WTC11 (cell line): ENCODE data around the gene COL27A1. TPM values are rescaled to one million over a fixed set of nuclear protein-coding genes. Genes with fewer than 3 reads are reported as not detected.

Experiments used
- ATAC-seq: fragments of 200-7000 bp; cut with Tn5 transposase; 2 replicates; pipeline ENCODE4 v1.10.0; 2021; ENCODE audit warnings: mild to moderate bottlenecking, moderate library complexity
- CTCF ChIA-PET: fragments of 300-600 bp; sonication (Branson Sonifier 250); formaldehyde crosslinking; loops from one replicate; lab custom pipeline; 2021; ENCODE audit warnings: antibody characterized with exemption; lab: Charles Lee
- POLR2A ChIA-PET: fragments of 350-600 bp; sonication (Branson Sonifier 250); formaldehyde crosslinking; loops from one replicate; lab custom pipeline; 2021; ENCODE audit warnings: antibody characterized with exemption; lab: Charles Lee
- DNase-seq: peaks from one replicate; pipeline ENCODE4 v3.0.0; 2021; ENCODE audit warnings: low spot score
- H3K27ac Mint-ChIP-seq: 2 replicates; pipeline ENCODE4 v1.8.0; 2021; ENCODE audit warnings: mixed read lengths
- H3K27me3 Mint-ChIP-seq: 2 replicates; pipeline ENCODE4 v1.8.0; 2021; ENCODE audit warnings: low read depth, mild to moderate bottlenecking, moderate library complexity, mixed read lengths
- H3K36me3 Mint-ChIP-seq: 2 replicates; pipeline ENCODE4 v1.8.0; 2021; ENCODE audit warnings: mixed read lengths
- H3K4me1 Mint-ChIP-seq: 2 replicates; pipeline ENCODE4 v1.8.0; 2022; ENCODE audit warnings: mixed read lengths
- H3K4me3 Mint-ChIP-seq: 2 replicates; pipeline ENCODE4 v1.8.0; 2021; ENCODE audit warnings: mild to moderate bottlenecking, moderate library complexity, mixed read lengths
- H3K9me3 Mint-ChIP-seq: 2 replicates; pipeline ENCODE4 v1.8.0; 2021; ENCODE audit warnings: mixed read lengths
- CREB1 ChIP-seq: sonication (generic); formaldehyde crosslinking; IDR thresholded peaks from 2 replicates; pipeline ENCODE4 v1.8.0; 2023; ENCODE audit warnings: mild to moderate bottlenecking, missing genetic modification reagents
- HMGA2 ChIP-seq: fragments of 250-450 bp; sonication (Bioruptor Pico); IDR thresholded peaks from 2 replicates; pipeline ENCODE4 v1.4.0; 2021; ENCODE audit warnings: mild to moderate bottlenecking, moderate library complexity
- JAZF1 ChIP-seq: fragments of 250-450 bp; sonication (Bioruptor Pico); IDR thresholded peaks from 2 replicates; pipeline ENCODE4 v1.9.0; 2021; ENCODE audit warnings: moderate library complexity, mild to moderate bottlenecking, inconsistent platforms
- JUN ChIP-seq: sonication (generic); formaldehyde crosslinking; IDR thresholded peaks from 2 replicates; pipeline ENCODE4 v1.8.0; 2023; ENCODE audit warnings: mild to moderate bottlenecking, missing genetic modification reagents
- KAT7 ChIP-seq: sonication (generic); formaldehyde crosslinking; IDR thresholded peaks from 2 replicates; pipeline ENCODE4 v1.8.1; 2023; ENCODE audit warnings: missing genetic modification reagents, mild to moderate bottlenecking, borderline replicate concordance
- NFYB ChIP-seq: sonication (generic); formaldehyde crosslinking; conservative IDR thresholded peaks from 2 replicates; pipeline ENCODE4 v1.8.0; 2022; ENCODE audit warnings: low read depth, missing genetic modification reagents
- NR1H2 ChIP-seq: sonication (generic); formaldehyde crosslinking; IDR thresholded peaks from 2 replicates; pipeline ENCODE4 v1.9.0; 2021; ENCODE audit warnings: mild to moderate bottlenecking, moderate library complexity, missing genetic modification reagents
- PRRX2 ChIP-seq: fragments of 250-450 bp; sonication (Bioruptor Pico); IDR thresholded peaks from 2 replicates; pipeline ENCODE4 v1.8.0; 2021; ENCODE audit warnings: mild to moderate bottlenecking
- TEAD1 ChIP-seq: sonication (generic); formaldehyde crosslinking; IDR thresholded peaks from 2 replicates; pipeline ENCODE4 v1.8.0; 2022; ENCODE audit warnings: mild to moderate bottlenecking, missing genetic modification reagents
- TP53 ChIP-seq: sonication (generic); formaldehyde crosslinking; IDR thresholded peaks from 2 replicates; pipeline ENCODE4 v1.8.1; 2023; ENCODE audit warnings: mild to moderate bottlenecking, missing genetic modification reagents
- total RNA-seq: library from RNA; stranded (reverse); gene quantifications from 3 replicates; pipeline ENCODE4 v1.2.3, GENCODE V29; 2021
- TF ChIP-seq, protein P1 (sequence below): sonication (generic); formaldehyde crosslinking; IDR thresholded peaks from 2 replicates; pipeline ENCODE4 v1.8.0; 2022; ENCODE audit warnings: mild to moderate bottlenecking, missing genetic modification reagents
- TF ChIP-seq, protein P2 (sequence below): sonication (generic); formaldehyde crosslinking; conservative IDR thresholded peaks from 2 replicates; pipeline ENCODE4 v1.8.1; 2023; ENCODE audit warnings: mild to moderate bottlenecking, low read depth, missing genetic modification reagents, moderate library complexity
- TF ChIP-seq, protein P3 (sequence below): fragments of 200-600 bp; IDR thresholded peaks from 2 replicates; pipeline ENCODE4 v1.8.0; 2022; ENCODE audit warnings: antibody characterized with exemption
- TF ChIP-seq, protein P4 (sequence below): sonication (generic); formaldehyde crosslinking; IDR thresholded peaks from 2 replicates; pipeline ENCODE4 v1.8.1; 2023; ENCODE audit warnings: mild to moderate bottlenecking, missing genetic modification reagents, borderline replicate concordance
- TF ChIP-seq, protein P5 (sequence below): sonication (generic); formaldehyde crosslinking; IDR thresholded peaks from 2 replicates; pipeline ENCODE4 v1.8.0; 2022; ENCODE audit warnings: mild to moderate bottlenecking, missing genetic modification reagents

Gene COL27A1
- total RNA-seq, 1 experiment from 2014 or later: 47.5 TPM

DNA sequence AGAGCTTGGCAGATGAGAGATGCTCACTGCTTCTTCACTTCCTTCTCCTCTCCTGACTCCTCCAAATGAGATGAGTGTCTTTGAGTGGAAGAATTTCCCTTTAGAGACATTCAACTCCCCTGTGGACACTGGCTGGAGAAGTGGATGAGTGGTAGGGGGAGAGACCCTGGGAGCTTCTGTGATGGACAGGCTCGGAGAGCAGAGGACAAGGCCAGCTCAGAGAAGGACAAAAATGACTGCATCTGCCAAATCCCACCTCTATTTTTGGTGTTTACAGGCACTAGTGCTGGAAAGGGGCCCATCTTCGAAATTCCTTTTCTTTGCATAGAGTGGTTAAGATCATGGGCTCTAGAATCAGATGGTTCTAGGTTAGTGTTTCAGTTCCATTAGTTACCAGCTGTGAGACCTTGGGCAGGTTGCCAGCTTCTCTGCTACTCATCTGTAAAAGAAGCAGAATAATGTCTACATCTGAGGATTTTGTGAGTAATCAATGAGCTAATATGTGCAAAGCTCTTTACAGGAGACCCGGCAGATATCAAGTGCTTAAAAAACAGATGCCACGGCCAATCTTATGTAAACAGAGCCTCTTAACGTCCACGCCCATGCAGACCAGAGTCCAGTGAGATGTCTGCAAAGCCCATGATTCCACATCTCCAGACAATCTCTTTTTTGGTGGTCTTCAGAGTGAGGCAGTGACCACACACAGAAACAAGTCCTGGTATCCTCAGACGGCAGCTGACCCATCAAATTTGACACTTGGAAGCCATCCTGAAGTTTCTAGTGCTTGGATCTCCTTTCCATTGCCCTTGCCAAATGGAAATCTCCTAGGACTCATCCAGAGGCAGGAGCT, 13.6 kb upstream of the COL27A1 start:
- CTCF ChIA-PET: interaction anchor here (1.0 to 2.5 kb wide), 4 partner anchors 34 to 149 kb away, joined by 3 to 13 read pairs (median 6); no protein-coding TSS in a partner anchor
- H3K4me1 Mint-ChIP-seq: no peaks in the 10 kb centered on the region
- no peak overlapping the region for H3K27ac Mint-ChIP-seq
- POLR2A ChIA-PET: interaction anchor here (0.7 kb wide), 1 partner anchor 29 kb away, joined by 3 read pairs; no protein-coding TSS in a partner anchor
- ATAC-seq: no peak
- H3K27me3 Mint-ChIP-seq: peaks cover 65% of the 10 kb centered on the region
- TF ChIP-seq, protein P1, sequence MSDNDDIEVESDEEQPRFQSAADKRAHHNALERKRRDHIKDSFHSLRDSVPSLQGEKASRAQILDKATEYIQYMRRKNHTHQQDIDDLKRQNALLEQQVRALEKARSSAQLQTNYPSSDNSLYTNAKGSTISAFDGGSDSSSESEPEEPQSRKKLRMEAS (CRISPR knock-in tag): no peak
- no peak for TF ChIP-seq TEAD1 (CRISPR knock-in tag)
- H3K36me3 Mint-ChIP-seq: no peaks in the 10 kb centered on the region
- DNase-seq: no peak
- peaks cover 6% of the 10 kb centered on the region; the same call in 1 of the 2 replicates for H3K9me3 Mint-ChIP-seq
- H3K4me3 Mint-ChIP-seq: no peak overlapping the region

DNA sequence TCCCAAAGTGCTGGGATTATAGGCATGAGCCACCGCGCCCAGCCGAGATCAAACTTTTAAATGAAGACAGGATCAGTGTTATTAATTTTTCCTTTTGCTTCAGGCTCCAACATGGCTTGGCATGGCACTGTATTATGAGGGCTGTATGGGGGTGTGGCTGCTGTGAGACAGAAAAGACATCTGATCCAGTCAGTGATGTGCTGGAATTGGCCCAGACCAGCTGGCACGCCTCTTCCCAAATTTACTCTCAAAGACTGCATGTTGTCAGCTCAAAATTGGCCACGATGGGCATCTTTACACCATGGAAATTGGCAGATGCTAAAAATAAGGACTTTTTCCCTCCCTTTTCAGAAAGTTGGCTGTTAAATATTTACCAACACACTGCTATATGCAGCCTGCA, 12.1 kb upstream of the COL27A1 start:
- no peak for ATAC-seq
- H3K4me1 Mint-ChIP-seq: no peaks in the 10 kb centered on the region
- no peak overlapping the region for H3K4me3 Mint-ChIP-seq
- no peaks in the 10 kb centered on the region for H3K36me3 Mint-ChIP-seq
- CTCF ChIA-PET: interaction anchor here (1.9 to 3.0 kb wide), 3 partner anchors 10 to 148 kb away, joined by 4 to 23 read pairs (median 8); no protein-coding TSS in a partner anchor
- TF ChIP-seq PRRX2 (CRISPR knock-in tag): no peak
- TF ChIP-seq NR1H2 (CRISPR knock-in tag): no peak
- TF ChIP-seq, protein P2, sequence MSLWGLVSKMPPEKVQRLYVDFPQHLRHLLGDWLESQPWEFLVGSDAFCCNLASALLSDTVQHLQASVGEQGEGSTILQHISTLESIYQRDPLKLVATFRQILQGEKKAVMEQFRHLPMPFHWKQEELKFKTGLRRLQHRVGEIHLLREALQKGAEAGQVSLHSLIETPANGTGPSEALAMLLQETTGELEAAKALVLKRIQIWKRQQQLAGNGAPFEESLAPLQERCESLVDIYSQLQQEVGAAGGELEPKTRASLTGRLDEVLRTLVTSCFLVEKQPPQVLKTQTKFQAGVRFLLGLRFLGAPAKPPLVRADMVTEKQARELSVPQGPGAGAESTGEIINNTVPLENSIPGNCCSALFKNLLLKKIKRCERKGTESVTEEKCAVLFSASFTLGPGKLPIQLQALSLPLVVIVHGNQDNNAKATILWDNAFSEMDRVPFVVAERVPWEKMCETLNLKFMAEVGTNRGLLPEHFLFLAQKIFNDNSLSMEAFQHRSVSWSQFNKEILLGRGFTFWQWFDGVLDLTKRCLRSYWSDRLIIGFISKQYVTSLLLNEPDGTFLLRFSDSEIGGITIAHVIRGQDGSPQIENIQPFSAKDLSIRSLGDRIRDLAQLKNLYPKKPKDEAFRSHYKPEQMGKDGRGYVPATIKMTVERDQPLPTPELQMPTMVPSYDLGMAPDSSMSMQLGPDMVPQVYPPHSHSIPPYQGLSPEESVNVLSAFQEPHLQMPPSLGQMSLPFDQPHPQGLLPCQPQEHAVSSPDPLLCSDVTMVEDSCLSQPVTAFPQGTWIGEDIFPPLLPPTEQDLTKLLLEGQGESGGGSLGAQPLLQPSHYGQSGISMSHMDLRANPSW: no peak
- TF ChIP-seq, protein P3, sequence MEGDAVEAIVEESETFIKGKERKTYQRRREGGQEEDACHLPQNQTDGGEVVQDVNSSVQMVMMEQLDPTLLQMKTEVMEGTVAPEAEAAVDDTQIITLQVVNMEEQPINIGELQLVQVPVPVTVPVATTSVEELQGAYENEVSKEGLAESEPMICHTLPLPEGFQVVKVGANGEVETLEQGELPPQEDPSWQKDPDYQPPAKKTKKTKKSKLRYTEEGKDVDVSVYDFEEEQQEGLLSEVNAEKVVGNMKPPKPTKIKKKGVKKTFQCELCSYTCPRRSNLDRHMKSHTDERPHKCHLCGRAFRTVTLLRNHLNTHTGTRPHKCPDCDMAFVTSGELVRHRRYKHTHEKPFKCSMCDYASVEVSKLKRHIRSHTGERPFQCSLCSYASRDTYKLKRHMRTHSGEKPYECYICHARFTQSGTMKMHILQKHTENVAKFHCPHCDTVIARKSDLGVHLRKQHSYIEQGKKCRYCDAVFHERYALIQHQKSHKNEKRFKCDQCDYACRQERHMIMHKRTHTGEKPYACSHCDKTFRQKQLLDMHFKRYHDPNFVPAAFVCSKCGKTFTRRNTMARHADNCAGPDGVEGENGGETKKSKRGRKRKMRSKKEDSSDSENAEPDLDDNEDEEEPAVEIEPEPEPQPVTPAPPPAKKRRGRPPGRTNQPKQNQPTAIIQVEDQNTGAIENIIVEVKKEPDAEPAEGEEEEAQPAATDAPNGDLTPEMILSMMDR: no peak
- TF ChIP-seq JAZF1: no peak
- no peak for TF ChIP-seq CREB1 (CRISPR knock-in tag)
- TF ChIP-seq, protein P4, sequence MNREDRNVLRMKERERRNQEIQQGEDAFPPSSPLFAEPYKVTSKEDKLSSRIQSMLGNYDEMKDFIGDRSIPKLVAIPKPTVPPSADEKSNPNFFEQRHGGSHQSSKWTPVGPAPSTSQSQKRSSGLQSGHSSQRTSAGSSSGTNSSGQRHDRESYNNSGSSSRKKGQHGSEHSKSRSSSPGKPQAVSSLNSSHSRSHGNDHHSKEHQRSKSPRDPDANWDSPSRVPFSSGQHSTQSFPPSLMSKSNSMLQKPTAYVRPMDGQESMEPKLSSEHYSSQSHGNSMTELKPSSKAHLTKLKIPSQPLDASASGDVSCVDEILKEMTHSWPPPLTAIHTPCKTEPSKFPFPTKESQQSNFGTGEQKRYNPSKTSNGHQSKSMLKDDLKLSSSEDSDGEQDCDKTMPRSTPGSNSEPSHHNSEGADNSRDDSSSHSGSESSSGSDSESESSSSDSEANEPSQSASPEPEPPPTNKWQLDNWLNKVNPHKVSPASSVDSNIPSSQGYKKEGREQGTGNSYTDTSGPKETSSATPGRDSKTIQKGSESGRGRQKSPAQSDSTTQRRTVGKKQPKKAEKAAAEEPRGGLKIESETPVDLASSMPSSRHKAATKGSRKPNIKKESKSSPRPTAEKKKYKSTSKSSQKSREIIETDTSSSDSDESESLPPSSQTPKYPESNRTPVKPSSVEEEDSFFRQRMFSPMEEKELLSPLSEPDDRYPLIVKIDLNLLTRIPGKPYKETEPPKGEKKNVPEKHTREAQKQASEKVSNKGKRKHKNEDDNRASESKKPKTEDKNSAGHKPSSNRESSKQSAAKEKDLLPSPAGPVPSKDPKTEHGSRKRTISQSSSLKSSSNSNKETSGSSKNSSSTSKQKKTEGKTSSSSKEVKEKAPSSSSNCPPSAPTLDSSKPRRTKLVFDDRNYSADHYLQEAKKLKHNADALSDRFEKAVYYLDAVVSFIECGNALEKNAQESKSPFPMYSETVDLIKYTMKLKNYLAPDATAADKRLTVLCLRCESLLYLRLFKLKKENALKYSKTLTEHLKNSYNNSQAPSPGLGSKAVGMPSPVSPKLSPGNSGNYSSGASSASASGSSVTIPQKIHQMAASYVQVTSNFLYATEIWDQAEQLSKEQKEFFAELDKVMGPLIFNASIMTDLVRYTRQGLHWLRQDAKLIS: no peak
- no peak for TF ChIP-seq JUN (CRISPR knock-in tag)
- TF ChIP-seq NFYB (CRISPR knock-in tag): no peak
- no peak for TF ChIP-seq HMGA2
- no peak for TF ChIP-seq KAT7
- no peak for TF ChIP-seq TP53 (CRISPR knock-in tag)
- TF ChIP-seq, protein P5, sequence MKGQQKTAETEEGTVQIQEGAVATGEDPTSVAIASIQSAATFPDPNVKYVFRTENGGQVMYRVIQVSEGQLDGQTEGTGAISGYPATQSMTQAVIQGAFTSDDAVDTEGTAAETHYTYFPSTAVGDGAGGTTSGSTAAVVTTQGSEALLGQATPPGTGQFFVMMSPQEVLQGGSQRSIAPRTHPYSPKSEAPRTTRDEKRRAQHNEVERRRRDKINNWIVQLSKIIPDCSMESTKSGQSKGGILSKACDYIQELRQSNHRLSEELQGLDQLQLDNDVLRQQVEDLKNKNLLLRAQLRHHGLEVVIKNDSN: no peak
- TF ChIP-seq, all 79 proteins: peak for 0
- POLR2A ChIA-PET: no interaction called here
- H3K9me3 Mint-ChIP-seq: no peaks in the 10 kb centered on the region
- no peak overlapping the region for H3K27ac Mint-ChIP-seq
- H3K27me3 Mint-ChIP-seq: peaks cover 58% of the 10 kb centered on the region
- no peak for DNase-seq
